Measurements from ENCODE around the gene ZSWIM7.

The ZSWIM7 gene, protein sequence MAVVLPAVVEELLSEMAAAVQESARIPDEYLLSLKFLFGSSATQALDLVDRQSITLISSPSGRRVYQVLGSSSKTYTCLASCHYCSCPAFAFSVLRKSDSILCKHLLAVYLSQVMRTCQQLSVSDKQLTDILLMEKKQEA

DNA sequence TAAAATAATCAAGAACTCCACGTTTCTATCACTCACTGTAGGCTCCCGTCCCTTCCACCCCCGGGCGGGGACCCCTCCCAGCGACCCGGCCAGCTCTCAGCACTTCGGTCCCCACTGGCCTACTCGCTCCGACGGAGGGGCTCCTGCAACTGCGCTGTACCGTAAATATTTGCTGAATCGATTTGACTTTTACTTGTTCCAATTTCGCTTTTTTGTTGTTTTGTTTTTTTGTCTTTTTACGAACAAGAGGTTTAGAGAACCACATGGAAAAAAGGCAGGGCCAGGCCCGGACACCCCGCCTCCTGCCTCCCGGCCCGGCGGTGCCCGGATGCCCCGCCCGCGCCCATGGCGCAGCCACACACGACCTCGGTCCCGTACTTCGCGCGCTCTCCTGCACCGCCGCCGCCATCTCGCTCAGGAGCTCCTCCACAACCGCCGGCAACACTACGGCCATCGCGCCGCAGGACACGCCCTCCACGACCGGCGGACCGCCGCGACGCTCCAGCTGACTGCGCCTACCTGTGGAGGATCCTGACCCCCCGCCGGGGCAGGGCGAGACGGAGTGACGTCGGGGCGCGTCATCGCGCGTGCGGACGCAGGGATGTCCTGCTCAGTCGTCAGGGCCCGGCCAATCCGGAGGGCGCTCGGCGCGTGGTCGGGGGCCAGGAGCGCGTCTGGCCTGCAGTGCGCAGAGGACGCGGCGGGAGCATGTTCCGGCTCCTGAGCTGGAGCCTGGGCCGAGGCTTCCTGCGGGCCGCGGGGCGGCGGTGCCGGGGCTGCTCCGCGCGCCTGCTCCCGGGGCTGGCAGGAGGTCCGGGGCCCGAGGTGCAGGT lies at the start of gene ZSWIM7, which contains the start of gene TTC19:
Gene ZSWIM7 (minus strand): TSS at position 564 of the 833 bp plus-strand sequence. CDS start 110 bp downstream, at position 454.
Gene TTC19 (plus strand): TSS at position 684 of the 833 bp plus-strand sequence. CDS start 25 bp downstream, at position 709.
- DNase-seq, result peak; percentile 93 to 97

DNA sequence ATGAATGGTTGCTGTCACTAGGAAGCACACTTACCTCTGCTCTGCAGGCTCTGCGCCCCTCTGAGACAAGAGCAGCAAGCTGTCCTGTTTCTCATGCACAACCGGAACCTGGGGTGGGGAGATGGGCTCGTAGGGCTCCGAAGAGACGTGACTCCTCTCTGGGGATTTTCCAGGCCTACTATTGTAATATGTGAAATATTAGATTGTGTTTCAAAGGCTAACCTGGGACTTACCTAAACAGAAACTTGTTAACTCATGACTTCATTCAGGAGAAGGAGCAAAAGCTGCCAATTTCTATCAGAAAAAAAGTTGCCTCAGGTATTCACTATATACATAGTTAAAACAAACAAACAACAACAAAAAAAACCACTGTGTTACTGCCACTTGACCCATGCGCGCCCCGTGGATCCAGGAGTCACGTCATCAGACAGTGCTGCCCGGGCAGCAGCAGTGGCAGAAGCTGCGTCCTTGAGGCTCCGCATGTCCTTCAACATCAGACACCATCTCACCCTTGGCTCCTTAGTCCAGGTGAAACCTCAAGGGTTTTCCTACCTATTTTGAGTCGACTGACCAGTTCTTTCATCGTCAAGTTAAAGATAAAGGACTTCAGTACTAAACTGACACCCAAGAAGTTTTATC lies 49.4 kb upstream of the ZSWIM7 start:
- no peak for DNase-seq

DNA sequence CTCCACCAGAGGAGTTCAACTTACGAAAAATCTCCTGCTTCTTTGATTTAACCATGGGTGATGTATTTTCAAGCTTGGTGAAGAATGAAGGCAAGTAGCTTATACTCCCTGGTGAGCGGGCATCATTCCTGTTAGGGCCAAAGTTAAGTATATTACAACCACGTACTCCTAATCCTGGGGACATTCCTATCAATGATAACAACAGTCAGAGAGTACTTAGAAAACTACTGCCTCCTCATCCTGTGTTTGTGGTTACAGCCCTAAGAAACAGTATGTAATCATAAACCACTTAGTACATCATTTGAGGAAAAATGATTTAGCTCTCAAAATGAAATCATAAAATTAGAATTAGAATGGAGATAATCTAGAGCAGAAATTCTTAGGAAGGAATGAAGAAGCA lies 47.5 kb upstream of the ZSWIM7 start:
- no peak for DNase-seq

DNA sequence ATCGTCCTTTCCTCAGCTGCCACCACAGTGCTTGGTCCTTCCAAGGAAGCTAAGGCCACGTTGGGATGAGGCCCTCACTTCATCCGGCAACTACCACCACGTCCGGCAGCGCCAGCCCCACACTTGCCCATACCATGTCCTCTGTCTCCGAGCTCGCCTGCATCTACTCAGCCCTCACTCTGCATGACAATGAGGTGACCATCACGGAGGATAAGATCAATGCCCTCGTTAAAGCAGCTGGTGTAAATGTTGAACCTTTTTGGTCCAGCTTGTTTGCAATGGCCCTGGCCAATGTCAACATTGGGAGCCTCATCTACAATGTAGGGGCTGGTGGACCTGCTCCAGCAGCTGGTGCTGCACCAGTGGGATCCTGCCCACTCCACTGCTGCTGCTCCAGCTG lies 45.0 kb upstream of the ZSWIM7 start:
- DNase-seq, result no peak

DNA sequence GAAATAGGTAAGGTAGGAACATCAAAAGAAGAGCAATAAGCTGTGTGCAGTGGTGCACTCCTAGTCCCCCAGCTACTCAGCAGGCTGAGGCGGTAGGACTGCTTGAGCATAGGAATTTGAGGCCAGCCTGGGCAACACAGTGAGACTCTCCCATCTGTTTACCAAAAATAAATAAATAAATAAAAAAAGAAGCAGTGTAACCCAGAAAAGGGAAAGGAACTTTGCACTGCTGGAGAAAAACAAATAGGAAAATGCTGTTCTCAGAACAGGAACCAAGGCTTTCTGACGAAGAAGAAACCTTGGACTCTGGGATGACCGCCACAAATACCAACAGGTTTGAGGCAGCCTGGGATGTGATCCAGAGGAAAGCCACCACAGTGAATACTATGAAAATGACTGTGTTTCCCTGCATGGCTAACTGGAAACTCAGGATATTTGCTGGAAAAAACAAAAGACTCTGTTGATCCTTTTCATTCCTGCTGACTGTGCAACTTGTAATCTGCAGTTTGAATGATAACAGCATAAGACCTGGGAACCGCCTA lies 41.3 kb upstream of the ZSWIM7 start:
- DNase-seq, result no peak

DNA sequence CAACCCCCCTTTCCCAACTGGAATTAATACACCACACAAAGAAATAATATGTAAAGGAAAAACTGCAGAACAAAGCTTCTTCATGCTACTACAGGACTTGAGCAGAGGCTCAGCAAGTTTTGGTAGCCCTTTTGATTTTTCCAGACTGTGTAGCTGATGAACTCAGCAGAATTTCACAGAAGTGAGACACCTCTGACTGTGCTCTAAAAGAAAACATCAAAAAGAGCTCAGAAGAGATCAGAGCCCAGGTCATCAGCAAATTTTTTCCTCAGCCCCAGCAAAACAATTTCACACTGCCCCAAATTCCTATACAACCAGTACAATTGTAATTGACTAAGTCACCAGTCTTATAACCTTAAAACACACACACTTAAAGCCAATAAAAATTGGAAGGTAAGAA lies 38.1 kb upstream of the ZSWIM7 start:
- DNase-seq, result no peak

DNA sequence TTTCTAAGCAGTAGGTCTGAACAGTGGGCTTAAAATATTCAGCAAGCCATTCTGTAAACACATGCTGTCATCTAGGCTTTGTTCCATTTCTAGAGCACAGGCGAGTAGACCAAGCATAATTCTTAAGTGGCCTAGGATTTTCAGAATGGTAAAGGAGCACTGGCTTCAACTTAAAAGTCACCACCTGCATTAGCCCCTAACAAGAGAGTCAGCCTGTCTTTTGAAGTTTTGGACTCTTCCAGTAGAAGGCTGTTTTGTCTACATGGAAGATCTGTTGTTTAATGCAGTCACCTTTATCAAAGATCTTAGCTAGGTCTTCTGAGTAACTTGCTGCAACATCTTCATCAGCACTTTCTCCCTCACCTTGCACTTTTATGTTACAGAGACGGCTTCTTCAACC lies 36.8 kb upstream of the ZSWIM7 start:
- DNase-seq, result no peak

DNA sequence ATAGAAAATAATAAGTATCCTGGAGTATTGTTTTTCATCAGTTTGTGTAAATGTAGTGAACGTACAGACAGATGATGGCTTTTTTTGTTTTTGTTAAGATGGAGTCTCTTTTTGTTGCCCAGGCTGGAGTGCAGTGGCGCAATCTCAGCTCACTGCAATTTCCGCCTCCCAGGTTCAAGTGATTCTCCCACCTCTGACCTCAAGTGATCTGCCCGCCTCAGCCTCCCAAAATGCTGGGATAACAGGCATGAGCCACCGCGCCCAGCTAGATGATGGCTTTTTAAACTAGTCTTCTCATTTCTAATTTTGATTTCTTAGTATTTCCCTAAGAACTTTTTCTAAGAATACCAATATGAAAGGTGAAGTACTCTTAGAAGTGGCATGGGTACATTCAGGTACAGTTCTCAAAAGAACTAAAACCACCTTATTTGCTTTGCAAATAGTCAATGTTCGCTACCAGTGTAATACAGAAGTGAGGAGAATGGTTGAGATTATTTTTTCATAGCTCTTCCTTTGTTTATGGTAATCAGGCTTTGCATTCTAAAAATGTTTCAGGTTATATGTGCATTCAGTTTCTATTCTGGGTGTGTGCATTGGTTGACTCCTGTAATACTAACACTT lies 34.3 kb upstream of the ZSWIM7 start:
- no peak for DNase-seq

DNA sequence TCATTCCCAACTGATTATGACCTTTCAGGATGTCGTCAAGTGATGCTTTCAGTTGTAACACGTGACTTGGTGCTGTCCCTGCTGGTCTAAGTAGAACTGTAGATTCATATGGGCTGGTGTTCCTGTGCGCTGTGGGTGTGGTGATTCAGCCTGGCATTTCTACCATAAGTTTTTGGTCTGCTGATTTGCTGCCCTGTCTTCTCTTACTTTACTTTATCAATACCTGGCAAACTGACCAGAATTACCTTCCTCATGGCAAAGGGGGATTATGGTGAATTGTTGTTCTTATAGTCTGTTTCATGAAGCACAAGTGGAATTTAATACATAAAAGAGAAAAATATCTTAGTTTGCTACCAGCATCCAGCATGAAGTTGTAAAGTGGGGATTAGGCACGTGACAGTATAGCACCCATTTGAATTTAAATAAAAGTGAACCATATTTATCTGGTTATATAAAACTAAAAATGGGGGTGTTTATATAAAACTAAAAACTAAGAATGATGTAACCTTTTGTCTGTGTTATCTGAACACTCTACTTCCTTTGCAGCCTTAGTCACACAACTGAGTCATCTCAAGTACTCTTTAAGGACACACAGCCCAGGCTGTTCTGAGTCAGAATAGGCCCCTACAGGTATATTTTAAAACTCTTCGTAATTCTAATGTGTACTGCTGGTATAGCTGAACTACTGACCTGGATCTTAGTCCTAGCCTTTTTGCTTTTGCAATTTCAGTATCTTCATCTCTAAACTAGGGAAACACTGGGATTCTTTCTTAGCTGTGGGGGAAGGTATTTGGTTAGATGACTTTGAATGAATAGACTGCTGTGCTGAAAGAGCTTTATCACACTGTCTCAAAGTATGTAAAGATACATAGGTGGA lies 28.4 kb upstream of the ZSWIM7 start:
- DNase-seq, result peak; percentile 59 to 65

DNA sequence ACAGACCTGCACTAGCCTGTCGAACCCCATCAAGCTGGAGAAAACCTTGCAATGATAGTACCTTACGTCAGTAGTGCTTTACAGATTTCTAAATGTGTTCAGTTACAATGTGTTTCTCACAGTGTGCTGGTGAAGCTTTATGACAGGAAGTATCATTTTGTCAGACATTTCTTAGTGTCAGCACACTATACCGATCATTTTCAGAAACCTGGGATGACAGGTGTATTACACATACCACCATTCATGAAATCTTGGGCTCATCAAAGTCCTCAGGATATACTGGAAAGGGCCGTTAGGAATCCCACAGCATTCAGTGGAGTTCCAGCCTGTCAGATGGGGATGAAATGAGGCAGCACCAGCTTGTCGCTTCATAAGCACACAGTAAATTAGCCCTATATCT lies 27.4 kb upstream of the ZSWIM7 start:
- DNase-seq, result no peak

DNA sequence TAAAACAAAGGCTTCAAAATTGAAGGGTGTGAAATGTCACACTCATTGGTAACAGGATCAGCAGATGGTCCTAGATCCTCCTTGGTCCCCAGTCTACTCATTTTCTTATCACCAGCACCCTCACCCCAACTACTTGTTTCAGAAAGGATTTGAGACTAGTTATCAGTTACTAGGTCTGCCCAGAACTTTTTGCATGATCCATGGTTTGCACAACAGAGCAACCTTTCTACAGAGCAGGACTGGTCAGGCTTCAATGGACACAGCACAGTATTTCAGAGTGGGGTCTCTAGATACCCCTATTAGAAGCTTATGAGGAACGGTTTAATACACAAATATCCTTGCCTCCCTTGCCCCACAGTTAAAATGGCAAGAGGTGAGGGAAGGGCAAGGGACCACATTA lies 25.7 kb upstream of the ZSWIM7 start:
- DNase-seq, result no peak

DNA sequence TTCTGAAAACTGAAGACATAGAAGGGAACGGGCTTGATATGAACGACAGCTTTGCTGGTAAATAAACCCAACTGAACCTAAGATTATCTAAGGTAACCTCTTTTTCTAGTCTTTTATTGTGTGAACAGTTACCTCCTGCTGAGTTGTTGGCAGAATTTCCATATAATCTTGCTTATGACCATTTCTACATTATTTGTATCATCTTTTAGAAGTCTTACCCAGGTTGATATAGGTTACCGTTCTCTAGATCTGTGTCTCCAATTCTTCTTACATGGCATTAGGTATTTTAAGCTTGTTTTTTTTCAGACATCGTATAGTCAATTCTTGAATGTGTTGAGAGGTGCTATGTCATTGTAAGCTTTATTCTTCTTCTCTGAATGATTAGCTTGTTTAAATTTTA lies 24.4 kb upstream of the ZSWIM7 start:
- no peak for DNase-seq

DNA sequence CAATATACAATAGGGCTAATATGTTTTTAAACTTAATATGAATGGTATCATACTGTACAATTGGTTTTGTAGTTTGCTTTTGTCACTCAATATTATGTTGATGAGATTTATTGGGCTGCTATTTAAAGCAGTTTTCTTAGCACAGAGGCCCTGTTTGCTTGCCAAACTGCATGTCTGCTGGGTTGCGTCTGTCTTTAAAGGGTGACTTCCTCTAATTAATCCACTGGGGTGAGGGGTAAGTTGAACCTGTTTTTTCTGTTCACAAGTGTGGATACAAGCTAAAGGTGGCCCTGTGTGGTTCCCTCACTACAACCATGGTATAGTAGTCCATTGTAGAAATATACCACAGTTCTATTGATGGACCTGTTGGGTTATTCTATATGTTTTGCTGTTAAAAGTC lies 19.8 kb upstream of the ZSWIM7 start:
- DNase-seq, result no peak

DNA sequence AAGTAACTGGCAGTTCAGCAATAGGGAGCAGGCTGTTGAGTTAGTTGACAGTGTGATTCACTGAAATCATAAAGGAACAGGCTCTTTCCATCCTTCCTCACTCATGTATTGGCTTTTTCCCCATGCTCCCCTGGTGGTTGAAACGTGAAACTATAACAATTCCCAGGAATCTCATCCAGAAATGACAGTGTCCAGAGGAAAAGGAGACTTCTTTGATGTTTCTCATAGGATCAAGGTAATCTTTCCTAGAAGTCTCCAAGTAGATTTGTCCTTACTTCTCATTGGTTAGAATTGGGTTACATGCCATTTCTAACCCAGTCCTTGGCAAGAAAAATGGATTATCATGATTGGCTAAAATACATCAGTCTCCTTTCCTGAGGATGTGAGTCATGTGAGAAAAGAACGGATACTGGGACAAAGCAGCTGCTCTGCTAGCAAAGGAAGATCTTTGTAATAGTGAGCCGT lies 14.5 kb upstream of the ZSWIM7 start:
- no peak for DNase-seq

DNA sequence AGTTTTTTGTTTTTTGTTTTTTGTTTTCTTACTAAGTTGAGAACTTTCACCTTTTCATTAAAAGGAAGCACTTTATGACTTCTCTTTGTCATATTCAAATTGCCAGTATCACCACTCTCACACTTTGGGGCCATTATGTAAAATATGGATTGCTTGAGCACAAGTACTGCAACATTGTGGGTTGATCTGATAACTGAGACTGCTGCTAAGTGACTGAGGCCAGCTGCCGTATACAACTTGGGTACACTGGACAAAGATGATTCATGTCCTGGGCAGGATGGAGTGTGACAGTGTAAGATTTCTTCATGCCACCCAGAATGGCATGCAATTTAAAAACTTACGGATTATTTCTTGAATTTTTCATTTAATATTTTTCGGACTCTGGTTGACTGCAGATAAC lies 7.9 kb upstream of the ZSWIM7 start:
- DNase-seq, result no peak

DNA sequence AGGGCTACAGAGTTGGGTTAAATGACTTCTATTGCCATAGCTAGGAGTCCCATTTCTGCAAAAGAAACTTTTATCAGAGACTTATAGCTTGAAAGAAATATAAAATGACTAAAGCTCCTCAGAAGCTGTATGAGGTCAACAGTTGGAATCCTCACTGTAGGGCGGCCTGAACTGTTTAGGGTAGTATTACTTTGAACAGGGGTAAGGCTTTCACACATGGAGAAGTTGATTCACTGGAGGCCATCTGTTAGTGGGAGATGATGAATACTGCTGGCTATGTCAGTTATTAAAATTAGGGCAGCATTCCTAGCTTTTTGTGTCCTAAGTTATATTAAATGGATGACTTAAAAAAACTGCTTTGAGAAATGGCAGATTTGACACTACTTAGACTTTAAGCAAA lies 6.1 kb upstream of the ZSWIM7 start:
- no peak for DNase-seq

DNA sequence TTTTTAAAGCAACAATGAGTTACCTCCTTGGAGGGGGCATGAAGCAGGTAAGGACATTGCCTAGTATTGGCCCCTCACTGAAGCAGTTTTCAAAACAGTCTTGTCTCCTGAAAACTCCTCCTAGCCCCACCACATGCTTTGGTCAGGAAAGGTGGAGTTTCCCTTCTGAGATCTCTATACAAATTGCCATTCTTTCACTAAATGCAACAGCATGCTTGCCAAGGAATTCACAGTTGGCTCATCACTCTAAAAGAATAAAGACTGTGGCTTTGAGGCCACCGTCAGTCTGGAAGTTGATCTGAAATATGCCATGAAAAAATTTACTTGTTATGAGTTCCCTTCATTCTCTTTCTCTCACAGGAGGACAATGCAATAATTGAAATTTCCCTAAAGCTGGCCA lies 4.3 kb upstream of the ZSWIM7 start:
- DNase-seq, result no peak

DNA sequence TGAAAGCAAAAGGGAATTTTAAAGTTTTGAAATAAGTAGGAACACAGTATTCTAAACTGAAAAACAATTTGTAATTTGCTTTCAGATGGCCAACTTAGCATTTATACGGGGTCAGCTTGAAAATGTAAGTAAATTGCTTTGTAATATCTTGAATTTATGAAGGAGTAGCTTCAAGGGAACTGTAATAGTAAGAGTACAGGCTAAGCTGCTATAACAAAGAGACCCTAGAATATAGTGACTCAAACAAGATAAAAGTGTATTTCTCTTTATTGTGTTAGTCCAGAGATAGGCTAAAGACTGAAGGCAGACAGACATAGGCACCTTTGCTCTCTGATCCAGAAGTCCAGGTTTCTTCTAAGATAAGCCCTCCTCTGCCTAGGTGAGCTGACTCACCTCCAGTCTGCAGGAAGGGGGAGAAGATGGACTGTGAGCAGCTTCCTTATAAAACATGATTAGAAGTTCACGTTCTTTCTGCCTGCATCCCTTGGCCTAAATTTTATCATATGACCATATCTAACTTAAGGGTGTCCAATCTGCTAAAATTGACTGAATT lies 3.3 kb upstream of the ZSWIM7 start:
- DNase-seq, result no peak

DNA sequence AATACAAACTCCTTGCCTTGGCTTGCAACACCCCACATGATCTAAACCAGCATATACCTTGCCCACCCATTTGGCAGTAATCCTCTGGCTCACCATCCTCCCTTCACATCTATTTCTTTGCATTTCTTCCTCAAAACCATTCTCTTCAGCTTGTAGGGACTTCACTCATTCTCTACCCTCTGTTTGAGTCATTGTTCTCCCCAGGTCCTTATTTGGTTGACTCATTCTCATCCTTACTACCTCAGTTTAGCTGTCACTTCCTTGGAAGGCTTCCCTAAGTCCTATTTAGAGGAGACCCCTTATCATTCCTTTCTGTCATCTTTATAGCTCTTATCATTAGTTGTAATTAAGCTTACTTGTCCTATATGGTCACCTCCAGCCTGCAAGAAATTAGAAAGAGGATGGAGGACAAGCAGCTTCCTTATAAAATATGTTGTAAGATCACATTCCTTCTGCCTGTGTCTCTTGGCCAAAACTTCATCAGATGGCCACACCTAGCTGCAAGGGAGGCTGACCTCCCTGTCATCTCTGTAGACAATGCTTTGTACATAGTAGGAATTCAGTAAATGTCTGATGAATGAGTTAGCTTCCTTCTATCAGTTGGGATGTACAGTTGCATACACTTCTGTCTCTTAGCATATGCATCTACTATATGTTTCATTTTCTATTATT lies 1.9 kb upstream of the ZSWIM7 start:
- no peak for DNase-seq

DNA sequence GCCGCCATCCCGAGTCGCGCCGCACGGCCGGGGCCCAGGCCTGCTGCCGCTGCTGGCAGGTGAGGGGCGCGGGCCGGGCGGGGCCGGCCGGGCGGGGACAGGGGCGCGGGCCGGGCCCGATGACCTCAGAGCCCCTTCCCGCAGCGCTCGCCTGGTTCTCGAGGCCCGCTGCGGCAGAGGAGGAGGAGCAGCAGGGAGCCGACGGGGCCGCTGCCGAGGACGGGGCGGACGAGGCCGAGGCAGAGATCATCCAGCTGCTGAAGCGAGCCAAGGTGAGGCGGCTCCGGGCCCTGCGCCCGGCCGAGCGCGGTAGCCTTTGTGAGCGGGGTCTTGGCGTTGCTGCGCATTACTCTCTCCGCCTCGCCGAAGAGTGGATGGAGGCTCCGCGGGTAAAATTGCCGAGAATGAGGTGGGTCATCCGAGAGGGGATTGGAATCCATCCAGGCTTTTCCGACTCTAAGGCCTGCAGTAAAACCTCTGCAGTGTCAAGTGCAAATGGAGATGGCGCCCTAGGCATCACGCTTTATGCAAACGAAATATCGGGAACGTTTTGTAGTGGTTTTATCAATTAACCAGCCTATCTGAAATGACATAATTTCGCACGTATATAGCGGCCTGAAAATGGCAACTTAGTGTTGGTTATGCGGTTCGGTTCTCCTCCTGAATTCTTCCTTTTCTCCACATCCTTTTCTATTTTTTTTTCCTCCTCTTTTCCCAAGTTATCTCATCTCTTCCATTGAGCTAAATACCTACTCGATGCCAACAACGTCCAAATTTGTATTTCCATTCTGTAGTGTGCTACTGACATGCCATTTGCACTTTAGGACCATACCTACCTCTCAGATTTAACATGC lies 697 bp upstream of the ZSWIM7 start:
- DNase-seq, result no peak

Data from stimulated activated CD4-positive, alpha-beta T cell treated with anti-CD3 and anti-CD28 coated beads, Interleukin-2, amount 100 ng/mL, for 24 hours (primary cell).